ENCODE results near the gene YY2. TPM values are rescaled to one million over a fixed set of nuclear protein-coding genes. Genes with fewer than 3 reads are reported as not detected.

The YY2 gene
- total and polyA plus RNA-seq, 2 donors (not counting 1 experiment from before 2014, with no cell fraction given): 0.67 to 2.6 TPM

- peaks cover 2 to 9% of the 10 kb centered on the region in 2 experiments for H3K36me3 ChIP-seq (replicated peaks in 1 of 2; ENCODE audit: control extremely low read depth in 1 of 2, control insufficient read depth in 1 of 2, extremely low read depth in 1 of 2, insufficient read depth in 2 of 2, low read length in 1 of 2)
- H3K27ac Mint-ChIP-seq: no peak overlapping the region
- no peak overlapping the region for H2AFZ ChIP-seq (ENCODE audit: insufficient read depth, low read depth, low read length, poor library complexity, severe bottlenecking)
- no peaks in the 10 kb centered on the region for H4K20me1 ChIP-seq (ENCODE audit: control insufficient read depth, insufficient read depth, low read length, poor library complexity, severe bottlenecking)
- H3K9ac ChIP-seq (ENCODE audit: low read length): no peak overlapping the region
- no peak overlapping the region for H3K4me2 ChIP-seq (replicated peaks; ENCODE audit: low read depth, low read length, poor library complexity, severe bottlenecking)
- no peaks in the 10 kb centered on the region for H3K9me3 ChIP-seq (ENCODE audit: control extremely low read depth in 1 of 3, control insufficient read depth in 2 of 3, insufficient read depth in 1 of 3, low read length in 2 of 3)
- no peaks in the 10 kb centered on the region for H3K9me3 Mint-ChIP-seq (ENCODE audit: insufficient read depth)
- POLR2A ChIA-PET: no interaction called here
- no peak for TF ChIP-seq CTCF (IDR thresholded peaks at IDR 0.05)
- no peak for TF ChIP-seq EZH2 (IDR thresholded peaks at IDR 0.05; ENCODE audit: borderline replicate concordance, insufficient read depth, low read depth, low read length, poor library complexity, severe bottlenecking)
- H3K79me2 ChIP-seq (ENCODE audit: control insufficient read depth, insufficient read depth, low read length): no peaks in the 10 kb centered on the region
- no CpG with 5 or more reads among the region's 5 CpGs for WGBS (ENCODE audit: insufficient coverage)
- H3K27me3 Mint-ChIP-seq: no peaks in the 10 kb centered on the region
- intact Hi-C loops (cut with micrococcal nuclease): no loop called here
- no peak overlapping the region for H3K4me3 Mint-ChIP-seq
- CTCF ChIA-PET: no interaction called here
- ATAC-seq (ENCODE audit: low read depth): no peak
- peaks cover 4 to 5% of the 10 kb centered on the region in 2 donors for H3K4me1 ChIP-seq (ENCODE audit: control insufficient read depth in 2 of 2, insufficient read depth in 2 of 2, low read length in 2 of 2)
- H3K4me3 ChIP-seq (ENCODE audit: control extremely low read depth in 1 of 5, extremely low read depth in 1 of 5, insufficient read depth in 1 of 5, low read depth in 2 of 5, low read length in 4 of 5): no peak overlapping the region
- no peak for DNase-seq
- H3K27ac ChIP-seq (ENCODE audit: low read length in 2 of 2): no peak overlapping the region
- H3K4me1 Mint-ChIP-seq: peaks cover 13% of the 10 kb centered on the region
- H3K27me3 ChIP-seq (replicated peaks in 1 of 4; ENCODE audit: control extremely low read depth in 1 of 4, control insufficient read depth in 3 of 4, insufficient read depth in 4 of 4, low read length in 3 of 4): no peaks in the 10 kb centered on the region
These were observed 12.6 kb upstream of the YY2 start for GRCh38 chrX:21843179-21843578.

- Mint-ChIP-seq H3K27ac (no peak overlapping the region), H3K27me3 (no peaks in the 10 kb centered on the region), H3K9me3 (ENCODE audit: insufficient read depth) (no peaks in the 10 kb centered on the region), H3K4me3 (no peak overlapping the region), H3K4me1 (peaks cover 8% of the 10 kb centered on the region)
- intact Hi-C loops (cut with micrococcal nuclease): no loop called here
- whole genome bisulfite sequencing (ENCODE audit: insufficient coverage): no CpG with 5 or more reads among the region's 6 CpGs
- Histone ChIP-seq H2AFZ (ENCODE audit: insufficient read depth, low read depth, low read length, poor library complexity, severe bottlenecking) (no peak overlapping the region), H3K4me2 (replicated peaks; ENCODE audit: low read depth, low read length, poor library complexity, severe bottlenecking) (no peak overlapping the region), H3K36me3 (replicated peaks in 1 of 2; ENCODE audit: control extremely low read depth in 1 of 2, control insufficient read depth in 1 of 2, extremely low read depth in 1 of 2, insufficient read depth in 2 of 2, low read length in 1 of 2) (peaks cover 2 to 9% of the 10 kb centered on the region in 2 experiments), H3K9me3 (ENCODE audit: control extremely low read depth in 1 of 3, control insufficient read depth in 2 of 3, insufficient read depth in 1 of 3, low read length in 2 of 3) (no peaks in the 10 kb centered on the region), H3K4me1 (ENCODE audit: control insufficient read depth in 2 of 2, insufficient read depth in 2 of 2, low read length in 2 of 2) (peaks cover 4% of the 10 kb centered on the region in 2 donors), H3K27me3 (replicated peaks in 1 of 4; ENCODE audit: control extremely low read depth in 1 of 4, control insufficient read depth in 3 of 4, insufficient read depth in 4 of 4, low read length in 3 of 4) (no peaks in the 10 kb centered on the region), H3K27ac (ENCODE audit: low read length in 2 of 2) (no peak overlapping the region), H3K4me3 (ENCODE audit: control extremely low read depth in 1 of 5, extremely low read depth in 1 of 5, insufficient read depth in 1 of 5, low read depth in 2 of 5, low read length in 4 of 5) (no peak overlapping the region), H4K20me1 (ENCODE audit: control insufficient read depth, insufficient read depth, low read length, poor library complexity, severe bottlenecking) (no peaks in the 10 kb centered on the region), H3K9ac (ENCODE audit: low read length) (no peak overlapping the region), H3K79me2 (ENCODE audit: control insufficient read depth, insufficient read depth, low read length) (no peaks in the 10 kb centered on the region)
- ChIA-PET CTCF (no interaction called here), POLR2A (no interaction called here)
- ATAC-seq (ENCODE audit: low read depth) (no peak), DNase-seq (no peak)
- TF ChIP-seq EZH2 (IDR thresholded peaks at IDR 0.05; ENCODE audit: borderline replicate concordance, insufficient read depth, low read depth, low read length, poor library complexity, severe bottlenecking): no peak
- TF ChIP-seq CTCF (IDR thresholded peaks at IDR 0.05): no peak
These were observed 10.7 kb upstream of the YY2 start for GRCh38 chrX:21845096-21845495.

Measured in B cell (primary cell).